Tibial artery (tissue), 4 donors: ENCODE data around the gene CD300E.

Experiments used
- DNase-seq, 2 donors: peaks; one replicate each; pipeline ENCODE4 v3.0.0-alpha.2; 2019
- H3K27ac ChIP-seq, 2 donors: fragments of 200-600 bp; sonication (generic) in 1 of 2; 1 replicate in 1 of 2; 2 replicates in 1 of 2; pipeline ENCODE4 v1.5.1; 2018 to 2019; ENCODE audit warnings: mild to moderate bottlenecking in 1 of 2
- H3K27me3 ChIP-seq, 2 donors: fragments of 200-600 bp; sonication (generic) in 1 of 2; one replicate each; pipeline versions ENCODE4 v1.5.1 to v1.6.0; 2016 to 2019
- H3K36me3 ChIP-seq, 3 donors: fragments of 200-600 bp; sonication (generic) in 2 of 3; one replicate each; pipeline ENCODE4 v1.5.1; 2016 to 2019; ENCODE audit warnings: mild to moderate bottlenecking in 2 of 3
- H3K4me1 ChIP-seq, 4 donors: fragments of 200-600 bp; sonication (generic) in 2 of 4; 1 replicate in 3 of 4; 2 replicates in 1 of 4; pipeline ENCODE4 v1.5.1; 2016 to 2019
- H3K4me3 ChIP-seq, 2 donors: fragments of 200-600 bp; sonication (generic) in 1 of 2; 1 replicate in 1 of 2; 2 replicates in 1 of 2; pipeline ENCODE4 v1.5.1; 2018 to 2019; ENCODE audit warnings: mild to moderate bottlenecking in 2 of 2
- H3K9me3 ChIP-seq, 3 donors: fragments of 200-600 bp; sonication (generic) in 1 of 3; one replicate each; pipeline ENCODE4 v1.5.1; 2016 to 2019
- intact Hi-C: fragments of 100-400 bp; cut with DNase I; formaldehyde crosslinking; loops from one replicate; pipeline ENCODE4 v1.15.0; 2023; ENCODE audit warnings: low total_unique reads
- TF ChIP-seq, protein P1 (sequence below), 2 experiments: fragments of 200-600 bp in 1 of 2; fragments of 450-650 bp in 1 of 2; IDR thresholded peaks; one replicate each; pipeline ENCODE4 v1.5.1; 2017 to 2019; ENCODE audit warnings: antibody characterized with exemption in 2 of 2, mild to moderate bottlenecking in 1 of 2, moderate library complexity in 1 of 2

The CD300E gene

DNA sequence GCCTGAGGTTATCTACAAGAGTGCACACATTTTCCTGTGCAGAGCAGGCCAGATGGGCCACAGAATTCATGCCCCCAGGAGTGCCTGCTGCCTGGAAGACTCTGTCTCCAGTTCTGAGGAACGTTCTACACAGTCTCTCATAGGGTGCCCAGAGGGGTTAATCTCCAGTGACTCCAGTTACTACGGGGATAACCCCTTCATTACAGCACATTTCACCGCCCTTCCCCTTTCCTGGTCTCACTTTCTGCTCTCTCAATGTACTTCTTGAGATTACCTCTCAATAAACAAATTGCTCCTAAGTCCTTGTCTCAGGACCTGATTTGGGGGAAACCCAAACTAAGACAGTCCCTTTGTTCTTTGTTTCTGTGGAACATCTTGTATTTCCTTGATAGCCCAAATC lies 62.0 kb downstream of the CD300E start:
- Histone ChIP-seq H3K4me1 (no peaks in the 10 kb centered on the region), H3K4me3 (no peak overlapping the region), H3K9me3 (no peaks in the 10 kb centered on the region), H3K36me3 (no peaks in the 10 kb centered on the region), H3K27ac (no peak overlapping the region), H3K27me3 (peaks cover 0 to 27% of the 10 kb centered on the region in 2 donors)
- intact Hi-C loops, result no loop called here
- no peak for DNase-seq
- TF ChIP-seq, protein P1, sequence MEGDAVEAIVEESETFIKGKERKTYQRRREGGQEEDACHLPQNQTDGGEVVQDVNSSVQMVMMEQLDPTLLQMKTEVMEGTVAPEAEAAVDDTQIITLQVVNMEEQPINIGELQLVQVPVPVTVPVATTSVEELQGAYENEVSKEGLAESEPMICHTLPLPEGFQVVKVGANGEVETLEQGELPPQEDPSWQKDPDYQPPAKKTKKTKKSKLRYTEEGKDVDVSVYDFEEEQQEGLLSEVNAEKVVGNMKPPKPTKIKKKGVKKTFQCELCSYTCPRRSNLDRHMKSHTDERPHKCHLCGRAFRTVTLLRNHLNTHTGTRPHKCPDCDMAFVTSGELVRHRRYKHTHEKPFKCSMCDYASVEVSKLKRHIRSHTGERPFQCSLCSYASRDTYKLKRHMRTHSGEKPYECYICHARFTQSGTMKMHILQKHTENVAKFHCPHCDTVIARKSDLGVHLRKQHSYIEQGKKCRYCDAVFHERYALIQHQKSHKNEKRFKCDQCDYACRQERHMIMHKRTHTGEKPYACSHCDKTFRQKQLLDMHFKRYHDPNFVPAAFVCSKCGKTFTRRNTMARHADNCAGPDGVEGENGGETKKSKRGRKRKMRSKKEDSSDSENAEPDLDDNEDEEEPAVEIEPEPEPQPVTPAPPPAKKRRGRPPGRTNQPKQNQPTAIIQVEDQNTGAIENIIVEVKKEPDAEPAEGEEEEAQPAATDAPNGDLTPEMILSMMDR (IDR thresholded peaks at IDR 0.05), result no peak
